Left forelimb (tissue), 1 donor: ENCODE measurements around the gene HK3.

ENCODE experiments used
- DNase-seq: peaks from one replicate; pipeline ENCODE4 v3.0.0-alpha.2; 2018; ENCODE audit warnings: low spot score

HK3 gene

GRCh38 chr5:176870110-176870591 lies 29.0 kb downstream of the HK3 start:
- no peak for DNase-seq

- DNase-seq: no peak
These were observed 29.5 kb downstream of the HK3 start for GRCh38 chr5:176869501-176870109.

- no peak for DNase-seq
These were observed 30.4 kb downstream of the HK3 start for GRCh38 chr5:176868731-176869130.

- no peak for DNase-seq
These were observed 31.0 kb downstream of the HK3 start for GRCh38 chr5:176868126-176868525.

GRCh38 chr5:176866707-176867310 lies 32.3 kb downstream of the HK3 start:
- DNase-seq: no peak

- DNase-seq: no peak
These were observed 33.2 kb downstream of the HK3 start for GRCh38 chr5:176865964-176866363.

- DNase-seq: no peak
These were observed 34.4 kb downstream of the HK3 start for GRCh38 chr5:176864755-176865154.

- DNase-seq: no peak
These were observed 35.4 kb downstream of the HK3 start for GRCh38 chr5:176863765-176864098.

GRCh38 chr5:176863041-176863764 lies 35.9 kb downstream of the HK3 start:
- DNase-seq: no peak

GRCh38 chr5:176862330-176862995 lies 36.7 kb downstream of the HK3 start:
- DNase-seq: no peak

- DNase-seq: no peak
These were observed 37.9 kb downstream of the HK3 start for GRCh38 chr5:176861276-176861675.

GRCh38 chr5:176860381-176860780 lies 38.8 kb downstream of the HK3 start:
- DNase-seq: no peak

GRCh38 chr5:176859916-176860315 lies 39.2 kb downstream of the HK3 start:
- DNase-seq: no peak

- no peak for DNase-seq
These were observed 41.3 kb downstream of the HK3 start for GRCh38 chr5:176857894-176858273.

- no peak for DNase-seq
These were observed 41.8 kb downstream of the HK3 start for GRCh38 chr5:176857216-176857893.

- no peak for DNase-seq
These were observed 42.4 kb downstream of the HK3 start for GRCh38 chr5:176856746-176857145.

- no peak for DNase-seq
These were observed 43.5 kb downstream of the HK3 start for GRCh38 chr5:176855598-176855997.

- DNase-seq: no peak
These were observed 45.0 kb downstream of the HK3 start for GRCh38 chr5:176854164-176854563.

GRCh38 chr5:176853151-176853778 lies 45.9 kb downstream of the HK3 start:
- no peak for DNase-seq

- no peak for DNase-seq
These were observed 47.1 kb downstream of the HK3 start for GRCh38 chr5:176851871-176852658.

GRCh38 chr5:176851380-176851779 lies 47.8 kb downstream of the HK3 start:
- DNase-seq: no peak
